NAMALWA (cell line): ENCODE results near the gene BFSP2.
A peak's percentile ranks its signal among the peaks of the same experiment; 100 is the strongest.

Source experiments
- DNase-seq: peaks from one replicate; pipeline ENCODE4 v3.0.0-alpha.2; 2015; ENCODE audit warnings: low spot score

Gene BFSP2

DNA sequence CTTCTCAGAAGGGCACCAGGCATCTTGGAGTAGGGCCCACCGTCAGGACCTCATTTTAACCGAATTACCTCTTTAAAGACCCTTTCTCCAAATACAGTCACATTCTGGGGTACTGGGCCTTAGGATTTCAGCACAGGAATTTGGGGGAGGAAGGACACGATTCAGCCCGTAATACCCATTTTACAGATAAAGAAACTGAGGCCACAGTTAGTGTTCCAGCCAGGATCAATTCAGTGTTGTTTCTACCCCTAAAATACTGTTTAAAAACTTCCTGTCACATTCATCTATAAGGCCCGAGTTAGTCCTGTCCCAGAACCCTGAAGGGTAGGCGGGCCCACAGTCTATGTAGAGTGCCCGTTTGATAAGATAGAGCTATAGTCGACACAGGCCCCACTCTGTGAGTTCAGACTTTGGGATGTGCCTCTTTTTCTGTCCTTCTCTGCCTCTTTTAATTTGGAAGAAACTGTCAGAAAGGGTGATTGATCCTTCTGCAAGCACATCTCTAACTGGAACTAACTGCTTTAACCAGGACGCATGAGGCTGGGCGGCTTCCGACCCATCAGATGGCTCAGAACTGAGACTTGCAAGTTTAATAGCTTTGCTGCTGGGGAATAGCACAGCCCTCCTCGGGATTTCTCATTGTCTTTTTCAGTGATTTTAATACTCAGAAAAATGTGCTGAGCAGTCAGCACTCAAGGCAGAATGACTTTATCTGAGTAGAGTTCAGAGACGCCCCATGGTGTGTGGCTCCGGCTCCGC lies 19.5 kb downstream of the BFSP2 start:
- DNase-seq, result no peak

GRCh38 chr3:133424937-133425869 lies 25.3 kb downstream of the BFSP2 start:
- no peak for DNase-seq

DNA sequence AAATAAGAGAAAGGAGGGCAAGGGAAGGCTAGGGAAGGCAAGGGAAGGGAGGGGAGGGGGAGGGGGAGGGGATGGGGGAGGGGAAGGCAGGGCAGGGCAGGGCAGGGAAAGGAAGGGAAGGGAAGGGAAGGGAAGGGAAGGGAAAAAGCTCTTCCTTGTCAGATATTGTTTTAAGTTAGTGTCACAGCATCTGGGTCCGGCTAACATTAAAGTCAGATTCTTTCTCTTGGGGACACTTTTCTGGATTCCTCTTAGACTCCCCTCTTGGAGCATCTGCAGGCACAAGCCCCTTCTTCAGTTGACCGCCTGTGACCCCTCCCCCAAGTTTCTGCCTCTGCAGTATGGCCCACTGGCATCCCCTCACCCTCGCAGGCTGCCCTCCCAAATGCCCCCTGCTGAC lies 26.0 kb downstream of the BFSP2 start:
- no peak for DNase-seq

GRCh38 chr3:133426721-133427120 lies 26.9 kb downstream of the BFSP2 start:
- DNase-seq, result no peak

DNA sequence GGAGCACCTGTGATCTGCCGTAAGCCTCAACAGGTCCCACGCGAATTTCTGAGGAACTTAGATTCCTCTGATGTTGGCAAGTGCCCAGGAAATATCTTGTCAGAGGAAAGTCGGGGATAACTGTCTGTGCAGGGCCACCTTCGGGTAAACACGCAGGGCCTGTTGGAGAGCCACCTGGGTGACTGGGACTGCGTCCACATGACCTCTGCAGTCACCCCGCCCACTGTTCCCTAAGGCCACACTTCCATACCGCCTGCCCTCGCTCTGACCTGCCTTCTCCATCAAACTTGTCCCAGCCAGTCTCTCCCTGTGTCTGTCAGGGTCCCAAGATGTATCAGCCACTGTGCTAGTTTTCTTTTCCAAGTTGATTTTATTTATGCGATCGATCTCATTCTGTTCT lies 28.7 kb downstream of the BFSP2 start:
- DNase-seq, result no peak

GRCh38 chr3:133429063-133429462 lies 29.2 kb downstream of the BFSP2 start:
- no peak for DNase-seq

GRCh38 chr3:133439563-133439962 lies 39.7 kb downstream of the BFSP2 start:
- no peak for DNase-seq

- no peak for DNase-seq
Measured at GRCh38 chr3:133440652-133441051, 40.8 kb downstream of the BFSP2 start.

- DNase-seq, result peak; percentile 55
Measured at GRCh38 chr3:133441867-133442270, 42.0 kb downstream of the BFSP2 start.

- DNase-seq, result no peak
Measured at GRCh38 chr3:133442518-133442917, 42.7 kb downstream of the BFSP2 start.

DNA sequence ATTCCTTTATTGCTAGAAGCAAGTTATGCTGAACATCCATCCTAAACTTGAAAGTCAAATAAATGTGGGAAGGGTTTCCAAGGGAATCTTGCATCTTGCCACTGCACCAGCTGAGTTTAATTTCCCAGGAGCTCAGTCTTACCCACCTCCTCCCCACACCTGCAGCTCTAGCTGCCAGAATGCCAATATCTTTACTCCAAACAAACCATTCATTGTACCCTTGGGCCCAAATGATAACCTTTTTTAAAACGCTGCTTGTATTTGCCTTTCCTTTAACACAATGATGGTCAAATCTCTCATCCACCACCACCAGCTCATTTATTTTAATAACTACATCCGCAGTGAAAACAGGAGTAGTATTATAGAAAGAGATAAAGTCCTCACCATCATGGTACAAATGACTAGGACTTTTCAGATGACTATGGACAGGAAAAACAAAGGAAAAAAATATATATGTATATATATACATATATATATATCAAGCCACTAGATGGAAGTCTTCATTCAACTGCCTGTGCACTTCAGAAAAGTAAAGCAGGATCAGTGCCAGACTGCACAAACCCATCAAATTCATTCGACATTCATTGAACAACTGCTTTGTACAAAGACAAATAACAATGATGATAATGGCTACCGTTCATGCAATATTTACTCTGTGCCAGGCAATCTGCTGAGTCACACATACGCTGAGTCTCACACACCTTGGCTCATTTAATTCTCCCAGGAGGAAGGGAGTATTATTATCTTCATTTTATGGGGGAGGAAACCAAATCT lies 44.0 kb downstream of the BFSP2 start:
- peak; percentile 57 for DNase-seq

- no peak for DNase-seq
Measured at GRCh38 chr3:133444423-133444774, 44.5 kb downstream of the BFSP2 start.

GRCh38 chr3:133445108-133445507 lies 45.3 kb downstream of the BFSP2 start:
- DNase-seq, result peak; percentile 43

GRCh38 chr3:133447750-133448477 lies 48.1 kb downstream of the BFSP2 start:
- peak; percentile 61 for DNase-seq

- DNase-seq, result peak; percentile 93
Measured at GRCh38 chr3:133448478-133449122, 48.7 kb downstream of the BFSP2 start.

- DNase-seq, result peak; percentile 64
Measured at GRCh38 chr3:133451309-133451708, 51.5 kb downstream of the BFSP2 start.

DNA sequence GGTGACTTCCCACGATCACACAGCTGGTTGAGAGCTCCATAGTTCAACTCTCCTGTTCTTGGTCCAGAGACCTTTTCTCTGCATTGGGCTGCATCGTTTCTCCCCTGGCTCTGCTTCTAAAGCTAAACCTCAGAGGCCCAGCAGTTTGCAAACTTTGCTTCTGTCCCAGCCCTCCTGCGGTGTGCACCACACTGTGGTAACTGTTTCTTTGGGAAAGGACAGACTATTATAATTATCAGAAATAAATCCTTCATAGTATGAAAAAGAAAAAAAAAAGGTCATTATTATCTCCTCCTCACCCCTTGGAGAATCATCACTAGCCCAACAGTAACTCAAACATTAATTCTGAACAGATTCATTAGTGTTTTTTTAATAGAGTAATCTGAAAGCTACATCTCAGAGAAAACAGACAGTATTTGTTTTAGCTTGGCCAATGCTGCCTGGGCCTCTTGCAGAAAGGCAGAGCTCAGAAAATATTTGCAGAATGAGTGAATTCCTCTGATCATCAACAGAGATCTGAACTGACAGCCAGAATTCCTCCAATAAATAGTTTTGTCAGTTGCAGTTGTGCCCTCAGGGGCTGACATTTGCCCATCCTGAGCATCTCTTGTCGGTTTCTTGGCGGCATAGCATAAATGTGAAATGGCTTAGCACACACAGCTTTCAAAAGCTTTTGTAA lies 52.9 kb downstream of the BFSP2 start:
- no peak for DNase-seq

DNA sequence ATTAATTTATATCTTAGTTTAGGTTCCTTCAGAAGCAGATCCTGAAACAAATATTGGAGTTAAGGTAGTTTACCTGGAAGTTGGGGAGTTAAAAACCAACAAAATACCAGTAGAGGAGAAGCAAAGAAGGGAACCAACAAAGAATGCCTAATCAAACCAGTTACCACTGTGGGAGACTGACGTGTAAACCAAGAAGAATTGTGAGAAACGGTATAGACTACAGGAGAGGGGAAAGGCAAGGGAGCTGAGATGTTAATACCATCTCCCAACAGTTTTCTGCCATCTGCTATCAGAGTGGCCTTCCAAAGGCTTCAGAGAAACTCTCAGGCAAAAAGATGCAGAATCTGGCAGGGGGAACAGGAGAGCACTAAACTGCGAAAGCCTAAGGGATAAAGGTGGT lies 53.5 kb downstream of the BFSP2 start:
- no peak for DNase-seq

GRCh38 chr3:133455281-133455680 lies 55.4 kb downstream of the BFSP2 start:
- no peak for DNase-seq

DNA sequence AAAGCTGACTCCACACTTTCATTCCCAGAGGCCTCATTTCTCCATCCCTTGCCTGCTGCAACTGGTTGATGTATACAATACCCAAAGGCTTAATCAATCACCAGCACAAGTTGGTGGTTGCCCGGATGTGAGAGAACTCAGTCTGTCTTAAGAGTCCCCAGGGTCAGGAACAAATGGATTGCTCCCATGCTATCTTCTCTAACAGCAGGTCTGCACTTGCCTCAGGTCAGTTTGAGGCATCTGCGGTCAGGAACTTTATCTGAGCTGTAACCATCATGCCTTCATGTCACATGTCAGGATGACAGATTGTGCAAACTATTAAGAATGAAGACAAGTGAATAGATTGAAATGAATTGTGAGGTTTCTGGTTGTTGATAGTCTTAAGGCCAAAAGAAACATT lies 56.1 kb downstream of the BFSP2 start:
- no peak for DNase-seq

DNA sequence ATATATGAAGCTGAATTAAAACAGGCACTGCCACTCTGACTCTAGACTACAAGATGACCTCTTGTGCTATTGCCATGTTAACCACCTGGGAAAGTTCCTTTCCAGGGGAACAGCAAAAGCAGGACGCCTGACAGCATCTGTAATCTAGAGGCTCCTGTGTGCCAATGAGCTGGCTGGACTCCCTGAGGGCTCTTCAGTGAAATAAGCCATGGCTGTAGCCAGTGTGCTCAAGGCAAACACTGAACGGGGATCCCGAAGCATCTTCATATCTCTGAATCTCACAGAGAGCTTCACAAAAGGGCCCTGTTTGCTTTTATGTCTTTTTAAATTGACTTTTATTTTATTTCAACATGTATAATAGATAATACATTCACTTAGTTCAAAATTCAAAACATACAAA lies 57.2 kb downstream of the BFSP2 start:
- no peak for DNase-seq
